Fibroblast of skin of left biceps (primary cell): Measurements from ENCODE around the gene MSANTD7.
"Not testable (repeated sequence)": the region's sequence is repeated elsewhere in the genome, so short reads cannot be mapped to it uniquely, and the experiment has no call there.

Experiments
- DNase-seq, 2 experiments: peaks; one replicate each; pipeline ENCODE4 v3.0.0-alpha.2; 2013; ENCODE audit warnings: low read depth in 2 of 2

Gene MSANTD7

GRCh38 chr10:14837003-14837756, 926 bp upstream of the MSANTD7 start:
- no peak for DNase-seq

GRCh38 chr10:14838582-14839304, 637 bp downstream of the MSANTD7 start:
- DNase-seq: no peak

GRCh38 chr10:14839305-14839695, 1.2 kb downstream of the MSANTD7 start:
- no peak for DNase-seq

GRCh38 chr10:14840178-14840577, 2.1 kb downstream of the MSANTD7 start:
- DNase-seq: no peak

- no peak for DNase-seq
These were observed 5.4 kb downstream of the MSANTD7 start for GRCh38 chr10:14843327-14843988.

- no peak for DNase-seq
These were observed 6.8 kb downstream of the MSANTD7 start for GRCh38 chr10:14844948-14845347.

GRCh38 chr10:14852236-14852635, 14.1 kb downstream of the MSANTD7 start:
- DNase-seq: no peak

- DNase-seq: no peak
These were observed 17.3 kb downstream of the MSANTD7 start for GRCh38 chr10:14855453-14855852.

- no peak for DNase-seq
These were observed 20.3 kb downstream of the MSANTD7 start for GRCh38 chr10:14858338-14858960.

GRCh38 chr10:14859043-14859442, 20.9 kb downstream of the MSANTD7 start:
- no peak for DNase-seq

GRCh38 chr10:14859775-14860174, 21.7 kb downstream of the MSANTD7 start:
- DNase-seq: no peak

GRCh38 chr10:14860791-14861190, 22.7 kb downstream of the MSANTD7 start:
- no peak for DNase-seq

- not testable (repeated sequence) for DNase-seq
These were observed 26.4 kb downstream of the MSANTD7 start for GRCh38 chr10:14864466-14864865.

GRCh38 chr10:14864871-14865270, 26.8 kb downstream of the MSANTD7 start:
- not testable (repeated sequence) for DNase-seq

- DNase-seq: peak; percentile 40 to 47
These were observed 35.1 kb downstream of the MSANTD7 start for GRCh38 chr10:14873090-14873760.

GRCh38 chr10:14875941-14876340, 37.8 kb downstream of the MSANTD7 start:
- DNase-seq: no peak

GRCh38 chr10:14876764-14877163, 38.7 kb downstream of the MSANTD7 start:
- DNase-seq: no peak

- DNase-seq: peak; percentile 88 to 92
These were observed 40.4 kb downstream of the MSANTD7 start, which contains the start of gene SUV39H2 for GRCh38 chr10:14878266-14879123. TSS of gene SUV39H2 (plus strand) at chr10:14878866. CDS start at chr10:14878889, 23 bp downstream.

- no peak for DNase-seq
These were observed 41.2 kb downstream of the MSANTD7 start for GRCh38 chr10:14879124-14879927.

GRCh38 chr10:14879928-14880193, 41.8 kb downstream of the MSANTD7 start:
- no peak for DNase-seq
